ENCODE data around the gene MIEN1. TPM values are rescaled to one million over a fixed set of nuclear protein-coding genes. Genes with fewer than 3 reads are reported as not detected.

The MIEN1 gene
- total RNA-seq, 4 donors from 2014 or later: 47.0 to 57.3 (median 52.7) TPM

GRCh38 chr17:39759204-39759603 is 28.9 kb upstream of the MIEN1 start:
- 86% methylated on average over 5 of the region's 5 CpGs for WGBS
- no peaks in the 10 kb centered on the region for H3K36me3 ChIP-seq
- peaks cover 0 to 41% (median 4%) of the 10 kb centered on the region in 4 donors for H3K27me3 ChIP-seq
- peaks cover 6 to 13% (median 11%) of the 10 kb centered on the region in 4 donors for H3K4me1 ChIP-seq
- intact Hi-C loops (cut with DNase I): loop anchor here (10.0 kb wide), 1 partner anchor 196 kb away; no protein-coding TSS in a partner anchor
- no peak overlapping the region for H3K4me3 ChIP-seq
- no peak overlapping the region for H3K27ac ChIP-seq (replicated peaks in 1 of 4)
- TF ChIP-seq CTCF (IDR thresholded peaks at IDR 0.05) (no peak), POLR2A (IDR thresholded peaks at IDR 0.05; ENCODE audit: low read depth) (no peak), POLR2AphosphoS5 (IDR thresholded peaks at IDR 0.05) (no peak), EP300 (IDR thresholded peaks at IDR 0.05) (no peak)
- no peak for DNase-seq (ENCODE audit: extremely low spot score)
- H3K9me3 ChIP-seq: no peaks in the 10 kb centered on the region

GRCh38 chr17:39757931-39758873 is 27.9 kb upstream of the MIEN1 start:
- H3K36me3 ChIP-seq: no peaks in the 10 kb centered on the region
- 61% methylated on average over 12 of the region's 12 CpGs for WGBS
- no peak overlapping the region for H3K4me3 ChIP-seq
- TF ChIP-seq EP300 (IDR thresholded peaks at IDR 0.05) (no peak), POLR2A (IDR thresholded peaks at IDR 0.05; ENCODE audit: low read depth) (no peak), POLR2AphosphoS5 (IDR thresholded peaks at IDR 0.05) (no peak), CTCF (IDR thresholded peaks at IDR 0.05) (no peak)
- no peaks in the 10 kb centered on the region for H3K9me3 ChIP-seq
- H3K27me3 ChIP-seq: peaks cover 0 to 34% (median 4%) of the 10 kb centered on the region in 4 donors
- H3K4me1 ChIP-seq: peaks cover 11 to 22% (median 19%) of the 10 kb centered on the region in 4 donors
- no peak overlapping the region for H3K27ac ChIP-seq (replicated peaks in 1 of 4)
- no peak for DNase-seq (ENCODE audit: extremely low spot score)
- intact Hi-C loops (cut with DNase I): loop anchor here (10.0 kb wide), 1 partner anchor 197 kb away; no protein-coding TSS in a partner anchor

GRCh38 chr17:39757176-39757662 is 26.9 kb upstream of the MIEN1 start:
- H3K27me3 ChIP-seq: peaks cover 0 to 27% (median 4%) of the 10 kb centered on the region in 4 donors
- no peaks in the 10 kb centered on the region for H3K36me3 ChIP-seq
- DNase-seq (ENCODE audit: extremely low spot score): no peak
- peaks cover 14 to 25% (median 22%) of the 10 kb centered on the region in 4 donors for H3K4me1 ChIP-seq
- 87% methylated on average over 4 of the region's 4 CpGs for WGBS
- intact Hi-C loops (cut with DNase I): loop anchor here (10.0 kb wide), 1 partner anchor 198 kb away; no protein-coding TSS in a partner anchor
- no peak for TF ChIP-seq CTCF (IDR thresholded peaks at IDR 0.05)
- no peak for TF ChIP-seq POLR2A (IDR thresholded peaks at IDR 0.05; ENCODE audit: low read depth)
- no peak for TF ChIP-seq EP300 (IDR thresholded peaks at IDR 0.05)
- TF ChIP-seq POLR2AphosphoS5 (IDR thresholded peaks at IDR 0.05): no peak
- no peak overlapping the region for H3K27ac ChIP-seq (replicated peaks in 1 of 4)
- no peak overlapping the region for H3K4me3 ChIP-seq
- H3K9me3 ChIP-seq: no peaks in the 10 kb centered on the region

- H3K36me3 ChIP-seq: no peaks in the 10 kb centered on the region
- peaks cover 14 to 25% (median 22%) of the 10 kb centered on the region in 4 donors for H3K4me1 ChIP-seq
- H3K4me3 ChIP-seq: no peak overlapping the region
- intact Hi-C loops (cut with DNase I): loop anchor here (10.0 kb wide), 1 partner anchor 198 kb away; no protein-coding TSS in a partner anchor
- 77% methylated on average over 7 of the region's 7 CpGs for WGBS
- TF ChIP-seq POLR2A (IDR thresholded peaks at IDR 0.05; ENCODE audit: low read depth): no peak
- no peak for TF ChIP-seq CTCF (IDR thresholded peaks at IDR 0.05)
- no peak for TF ChIP-seq POLR2AphosphoS5 (IDR thresholded peaks at IDR 0.05)
- TF ChIP-seq EP300 (IDR thresholded peaks at IDR 0.05): no peak
- no peak for DNase-seq (ENCODE audit: extremely low spot score)
- H3K9me3 ChIP-seq: no peaks in the 10 kb centered on the region
- no peak overlapping the region for H3K27ac ChIP-seq (replicated peaks in 1 of 4)
- peaks cover 0 to 20% (median under 1%) of the 10 kb centered on the region in 4 donors for H3K27me3 ChIP-seq
Measured at GRCh38 chr17:39756380-39757079, 26.2 kb upstream of the MIEN1 start.

Measured in esophagus muscularis mucosa (tissue), 4 donors.